ENCODE results near the gene CACNB4. TPM values are rescaled to one million over a fixed set of nuclear protein-coding genes. Genes with fewer than 3 reads are reported as not detected.
"Not testable (repeated sequence)": the region's sequence is repeated elsewhere in the genome, so short reads cannot be mapped to it uniquely, and the experiment has no call there.

CACNB4 gene
- total RNA-seq, 1 donor from 2014 or later = 0.75 TPM

DNA sequence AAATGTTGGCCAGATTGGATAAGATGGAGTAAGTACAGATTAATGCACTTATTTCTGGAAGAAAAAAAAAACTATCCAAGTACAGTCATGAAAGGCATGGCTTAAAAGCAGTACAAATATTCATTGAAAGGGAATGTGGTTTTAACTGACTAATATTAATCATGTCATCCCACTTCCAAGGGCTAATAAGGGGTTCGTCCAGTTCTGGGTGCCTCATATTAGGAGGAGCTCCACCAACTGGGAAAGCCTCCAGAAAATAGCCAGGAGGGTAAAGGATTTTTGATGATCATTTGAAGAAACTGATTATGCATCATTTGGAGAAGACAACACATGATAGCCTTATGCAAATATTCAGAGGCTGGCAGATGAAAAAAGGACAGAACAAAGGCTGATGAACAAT, 155.4 kb downstream of the CACNB4 start:
- no peak for DNase-seq (ENCODE audit: low read depth)

DNA sequence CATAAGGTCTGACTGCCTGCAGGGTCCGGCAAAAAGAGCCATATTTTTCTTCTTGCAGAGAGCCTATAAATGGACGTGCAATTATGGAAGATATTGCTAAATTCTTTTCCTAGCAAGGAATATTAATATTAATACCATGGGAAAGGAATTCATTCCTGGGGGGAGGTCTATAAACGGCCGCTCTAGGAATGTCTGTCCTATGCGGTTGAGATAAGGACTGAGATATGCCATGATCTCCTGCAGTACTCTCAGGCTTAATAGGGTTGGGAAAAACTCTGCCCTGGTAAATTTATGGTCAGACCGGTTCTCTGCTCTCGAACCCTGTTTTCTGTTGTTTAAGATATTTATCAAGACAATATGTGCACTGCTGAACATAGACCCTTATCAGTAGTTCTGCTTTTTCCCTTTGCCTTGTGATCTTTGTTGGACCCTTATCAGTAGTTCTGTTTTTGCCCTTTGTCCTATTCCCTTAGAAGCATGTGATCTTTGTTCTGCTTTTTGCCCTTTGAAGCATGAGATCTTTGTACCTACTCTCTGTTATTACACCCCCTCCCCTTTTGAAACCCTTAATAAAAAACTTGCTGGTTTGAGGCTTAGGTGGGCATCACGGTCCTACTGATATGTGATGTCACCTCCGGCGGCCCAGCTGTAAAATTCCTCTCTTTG, 156.2 kb downstream of the CACNB4 start:
- DNase-seq (ENCODE audit: low read depth) = not testable (repeated sequence)

GRCh38 chr2:151937966-151938365, 160.9 kb downstream of the CACNB4 start:
- no peak for DNase-seq (ENCODE audit: low read depth)

GRCh38 chr2:151936626-151937025, 162.2 kb downstream of the CACNB4 start:
- no peak for DNase-seq (ENCODE audit: low read depth)

DNA sequence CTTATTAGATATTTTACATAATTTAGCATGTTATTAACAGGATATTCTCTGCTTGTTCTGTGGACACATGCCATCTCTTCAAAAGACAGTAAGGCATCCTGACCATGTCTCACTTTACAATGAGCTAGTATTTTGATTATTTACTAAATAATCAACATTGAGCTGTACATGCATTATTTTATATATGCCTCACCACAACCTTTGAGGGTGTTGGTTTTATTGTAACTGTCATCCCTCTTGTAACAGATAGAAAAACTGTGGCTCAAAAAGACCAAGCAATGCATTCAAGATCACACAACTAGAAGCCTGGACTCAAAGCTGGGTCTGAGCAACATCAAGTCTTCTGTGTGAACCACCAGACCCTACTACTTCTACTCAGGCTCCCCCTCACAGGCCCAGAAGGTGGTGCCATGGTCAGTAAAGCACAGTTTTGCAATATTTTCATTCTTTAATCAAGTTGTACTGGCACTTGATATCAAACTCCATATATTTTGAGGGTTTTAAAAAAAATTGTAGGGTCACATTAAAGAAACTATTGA, 165.5 kb downstream of the CACNB4 start:
- no peak for DNase-seq (ENCODE audit: low read depth)

DNA sequence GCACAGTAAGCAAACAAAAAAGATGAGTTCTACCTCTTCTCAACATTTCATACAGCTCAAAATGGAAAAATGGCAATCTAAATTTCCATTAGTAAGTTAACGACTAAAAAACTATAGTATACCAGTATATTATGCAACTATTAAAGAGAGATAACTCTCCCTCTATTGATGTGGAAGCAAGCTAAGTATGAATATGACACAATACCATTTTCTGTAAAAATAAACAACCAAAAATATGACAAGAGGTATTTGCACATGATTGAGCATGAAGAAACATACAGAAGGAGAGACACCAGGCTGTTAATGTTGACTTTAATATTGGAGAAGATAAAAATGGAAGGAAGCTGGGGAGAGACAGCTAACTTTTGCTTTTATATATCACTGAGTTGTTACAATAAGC, 167.1 kb downstream of the CACNB4 start:
- no peak for DNase-seq (ENCODE audit: low read depth)

DNA sequence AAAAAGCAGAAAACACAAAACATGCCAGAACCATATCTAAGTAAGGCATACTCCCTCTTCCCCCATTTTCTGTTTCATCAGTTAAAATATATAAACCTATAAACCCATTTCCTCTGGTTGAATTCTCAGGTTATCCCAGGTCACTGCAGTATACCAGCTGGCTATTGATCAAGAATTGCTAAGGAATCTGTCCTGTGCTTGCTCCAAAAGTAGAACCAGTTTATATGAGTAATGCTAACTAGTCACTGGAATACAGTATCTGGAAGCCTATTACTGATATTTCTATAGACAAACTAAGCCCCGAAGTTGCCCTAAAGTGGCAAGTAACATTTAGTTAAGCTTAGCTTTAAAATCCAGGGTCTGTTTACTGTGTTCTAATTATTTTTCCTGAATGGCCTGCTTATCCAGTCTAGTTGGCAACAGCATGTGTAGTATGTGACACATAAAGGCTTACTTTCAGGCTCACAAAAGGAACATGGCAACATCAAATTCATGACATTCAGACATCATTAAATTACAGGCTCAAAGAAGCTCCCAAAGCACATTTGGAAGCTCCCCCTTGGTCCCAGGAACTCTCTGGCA, 167.7 kb downstream of the CACNB4 start:
- no peak for DNase-seq (ENCODE audit: low read depth)

DNA sequence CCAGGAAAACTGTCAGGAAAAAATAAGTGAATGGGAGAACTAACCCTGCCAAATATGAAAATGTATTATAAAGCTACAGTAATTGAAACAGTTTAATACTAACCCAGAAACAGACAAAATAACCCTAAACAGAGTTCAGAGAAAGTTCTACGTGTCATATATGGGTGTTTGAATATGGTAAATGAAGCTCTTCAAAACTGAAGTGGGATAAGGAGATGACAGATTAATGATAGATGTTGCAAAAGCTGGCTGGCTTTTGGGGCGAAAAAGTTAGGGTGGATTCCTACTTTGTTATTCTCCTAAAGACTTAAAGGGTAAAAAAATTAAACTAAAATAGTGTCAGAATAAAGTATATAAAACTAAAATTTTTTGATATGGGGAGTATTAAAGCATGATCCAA, 168.8 kb downstream of the CACNB4 start:
- DNase-seq (ENCODE audit: low read depth) = no peak

- peak; percentile 70 for DNase-seq (ENCODE audit: low read depth)
These were observed 170.5 kb downstream of the CACNB4 start for GRCh38 chr2:151928380-151928779.

GRCh38 chr2:151927501-151928221, 171.2 kb downstream of the CACNB4 start:
- DNase-seq (ENCODE audit: low read depth) = no peak

- DNase-seq (ENCODE audit: low read depth) = peak; percentile 79
These were observed 175.8 kb downstream of the CACNB4 start for GRCh38 chr2:151922845-151923666.

DNA sequence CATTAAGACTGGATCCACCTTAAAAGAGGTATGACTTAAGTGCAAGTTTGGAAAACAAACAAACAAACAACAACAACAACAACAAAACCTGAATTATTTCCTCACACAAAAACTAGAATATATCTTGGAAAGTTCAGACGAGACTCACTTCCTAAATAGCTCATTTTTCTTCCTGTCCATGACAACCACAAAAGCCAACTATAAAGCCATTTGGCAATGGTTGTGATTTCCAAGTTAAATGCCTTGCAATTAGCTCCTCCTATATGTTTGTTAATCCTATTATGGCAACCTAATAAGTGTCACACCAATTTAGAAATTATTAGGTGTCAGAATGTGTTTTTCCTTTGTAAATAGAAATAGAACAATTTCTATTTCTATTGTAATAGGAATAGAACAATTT, 179.1 kb downstream of the CACNB4 start:
- DNase-seq (ENCODE audit: low read depth) = no peak

GRCh38 chr2:151918308-151918707, 180.5 kb downstream of the CACNB4 start:
- DNase-seq (ENCODE audit: low read depth) = no peak

GRCh38 chr2:151916632-151917031, 182.2 kb downstream of the CACNB4 start:
- no peak for DNase-seq (ENCODE audit: low read depth)

- DNase-seq (ENCODE audit: low read depth) = not testable (repeated sequence)
These were observed 183.2 kb downstream of the CACNB4 start for GRCh38 chr2:151915629-151916025.

- no peak for DNase-seq (ENCODE audit: low read depth)
These were observed 183.7 kb downstream of the CACNB4 start for GRCh38 chr2:151914989-151915628.

GRCh38 chr2:151908204-151908882, 190.5 kb downstream of the CACNB4 start:
- DNase-seq (ENCODE audit: low read depth) = no peak

GRCh38 chr2:151907286-151908203, 191.3 kb downstream of the CACNB4 start:
- no peak for DNase-seq (ENCODE audit: low read depth)

DNA sequence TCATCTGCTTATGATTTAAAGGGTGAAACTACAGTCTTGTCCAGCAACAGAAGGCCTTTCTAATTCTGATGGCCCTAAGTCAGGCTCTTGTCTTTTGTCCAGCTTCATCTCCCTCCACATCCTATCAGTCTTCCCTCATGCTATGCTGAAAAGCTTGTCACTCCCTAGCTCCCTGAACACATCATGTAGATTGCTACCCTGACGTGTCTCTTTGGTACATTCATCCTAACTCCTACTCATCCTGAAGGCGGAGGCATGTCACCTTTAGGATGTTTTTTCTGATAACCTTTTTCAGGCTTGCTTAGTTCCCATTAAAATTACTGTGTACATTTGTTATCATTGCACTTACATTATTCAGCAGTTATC, 192.2 kb downstream of the CACNB4 start:
- DNase-seq (ENCODE audit: low read depth) = no peak

Measured in renal cortical epithelial cell (primary cell).